Activated naive CD4-positive, alpha-beta T cell treated with anti-CD3 and anti-CD28 coated beads, Interleukin-2, amount 10 ng/mL, durations not matched to agents 7 days and 5 days (primary cell): ENCODE measurements around the gene C4BPB.
A peak's percentile ranks its signal among the peaks of the same experiment; 100 is the strongest.

ENCODE experiments used
- CTCF ChIA-PET: fragments of 350-600 bp; sonication (Branson Sonifier 250); formaldehyde crosslinking; loops from one replicate; lab custom pipeline; 2021; ENCODE audit warnings: antibody characterized with exemption; lab: Charles Lee
- DNase-seq: peaks from one replicate; pipeline ENCODE4 v3.0.0-alpha.2; 2020
- H3K27ac Mint-ChIP-seq: one replicate; pipeline ENCODE4 v1.8.0; 2021; ENCODE audit warnings: mild to moderate bottlenecking, moderate library complexity, mixed read lengths
- H3K27me3 Mint-ChIP-seq: one replicate; pipeline ENCODE4 v1.8.0; 2021; ENCODE audit warnings: mild to moderate bottlenecking, mixed read lengths
- H3K36me3 Mint-ChIP-seq: one replicate; pipeline ENCODE4 v1.8.0; 2021; ENCODE audit warnings: mixed read lengths
- H3K4me1 Mint-ChIP-seq: one replicate; pipeline ENCODE4 v1.8.0; 2021; ENCODE audit warnings: mixed read lengths
- H3K4me3 Mint-ChIP-seq: one replicate; pipeline ENCODE4 v1.8.0; 2021; ENCODE audit warnings: mild to moderate bottlenecking, moderate library complexity, mixed read lengths
- H3K9me3 Mint-ChIP-seq: one replicate; pipeline ENCODE4 v1.8.0; 2021; ENCODE audit warnings: mixed read lengths

The C4BPB gene

DNA sequence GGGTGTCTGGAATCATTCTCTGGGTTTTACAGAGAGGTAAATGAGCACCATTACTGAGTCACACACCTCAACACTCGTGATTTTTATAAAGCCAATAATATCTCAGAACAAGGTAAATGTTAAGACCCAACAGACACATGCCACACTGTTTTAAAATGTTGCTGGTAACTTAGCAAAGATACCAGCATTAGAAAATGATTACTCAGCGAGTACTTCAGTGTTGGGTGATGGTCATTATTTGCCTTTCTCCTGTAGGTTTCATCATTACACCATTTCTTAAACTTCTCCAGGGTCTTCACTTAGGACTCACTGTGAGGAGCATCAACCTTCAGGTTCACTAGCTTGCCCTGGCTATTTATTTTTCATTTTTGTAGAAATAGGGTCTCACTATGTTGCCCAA, 6.9 kb upstream of the C4BPB start:
- Mint-ChIP-seq H3K4me3 (no peak overlapping the region), H3K4me1 (peaks cover 17% of the 10 kb centered on the region), H3K27ac (no peak overlapping the region), H3K27me3 (peaks cover 17% of the 10 kb centered on the region), H3K9me3 (no peaks in the 10 kb centered on the region), H3K36me3 (no peaks in the 10 kb centered on the region)
- DNase-seq, result no peak
- CTCF ChIA-PET, result interaction anchor here (3.2 to 4.5 kb wide), 2 partner anchors 11 to 323 kb away, joined by 10 to 25 read pairs; no protein-coding TSS in a partner anchor

DNA sequence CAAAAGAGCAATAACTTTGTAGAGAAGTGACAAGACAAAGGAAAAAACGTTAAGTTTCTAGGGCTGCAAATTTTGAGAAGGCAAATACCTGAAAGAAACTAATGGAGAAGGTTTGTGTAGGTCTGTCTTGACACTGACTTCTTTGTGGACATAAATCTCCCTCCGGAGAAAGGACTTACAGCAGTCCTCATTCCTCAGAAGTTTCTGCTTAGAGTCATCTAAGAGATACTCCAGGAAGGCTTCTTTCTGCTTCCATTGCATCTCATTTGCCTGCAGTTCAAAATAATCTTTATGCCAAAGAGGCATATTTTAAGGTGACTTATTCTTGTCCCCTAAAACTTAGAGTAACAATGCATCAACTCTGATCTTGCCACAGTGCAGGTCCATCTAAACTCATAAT, 4.4 kb upstream of the C4BPB start:
- H3K4me1 Mint-ChIP-seq, result peaks cover 29% of the 10 kb centered on the region
- H3K27me3 Mint-ChIP-seq, result peaks cover 17% of the 10 kb centered on the region
- H3K4me3 Mint-ChIP-seq, result no peak overlapping the region
- CTCF ChIA-PET, result interaction anchor here (0.6 to 5.4 kb wide), 15 partner anchors 9 to 417 kb away, joined by 3 to 84 read pairs (median 4); partner anchors contain the start of gene CD55
- DNase-seq, result no peak
- no peaks in the 10 kb centered on the region for H3K9me3 Mint-ChIP-seq
- no peaks in the 10 kb centered on the region for H3K36me3 Mint-ChIP-seq
- no peak overlapping the region for H3K27ac Mint-ChIP-seq

DNA sequence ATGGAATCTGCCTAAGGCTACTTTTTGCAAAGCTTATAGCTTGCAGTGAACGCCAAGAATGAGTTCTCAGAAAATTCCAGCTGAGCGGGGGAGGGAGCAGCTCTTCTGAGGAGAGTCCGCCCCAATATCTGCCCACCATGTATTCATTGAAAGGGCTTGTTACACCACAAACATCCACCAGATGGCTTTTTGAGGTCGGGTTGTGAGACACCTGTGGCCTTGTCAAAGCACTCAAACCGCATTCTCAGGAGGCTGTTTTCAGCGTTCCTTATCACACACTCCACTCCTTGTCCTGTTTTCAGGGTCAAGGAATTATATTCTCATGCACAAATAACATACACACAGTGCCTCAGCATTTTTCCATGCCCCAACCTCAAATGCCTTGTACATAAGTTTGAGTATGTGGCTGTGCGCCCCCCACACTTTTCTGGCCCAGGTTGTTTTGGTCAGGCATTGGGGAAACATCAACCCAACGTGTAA, 3.9 kb upstream of the C4BPB start:
- no peaks in the 10 kb centered on the region for H3K36me3 Mint-ChIP-seq
- H3K4me3 Mint-ChIP-seq, result no peak overlapping the region
- no peaks in the 10 kb centered on the region for H3K9me3 Mint-ChIP-seq
- peaks cover 34% of the 10 kb centered on the region for H3K4me1 Mint-ChIP-seq
- peak; percentile 68 for DNase-seq
- no peak overlapping the region for H3K27ac Mint-ChIP-seq
- CTCF ChIA-PET, result interaction anchor here (0.6 to 5.4 kb wide), 14 partner anchors 10 to 417 kb away, joined by 3 to 84 read pairs (median 5); partner anchors contain the start of gene CD55
- peaks cover 13% of the 10 kb centered on the region for H3K27me3 Mint-ChIP-seq

DNA sequence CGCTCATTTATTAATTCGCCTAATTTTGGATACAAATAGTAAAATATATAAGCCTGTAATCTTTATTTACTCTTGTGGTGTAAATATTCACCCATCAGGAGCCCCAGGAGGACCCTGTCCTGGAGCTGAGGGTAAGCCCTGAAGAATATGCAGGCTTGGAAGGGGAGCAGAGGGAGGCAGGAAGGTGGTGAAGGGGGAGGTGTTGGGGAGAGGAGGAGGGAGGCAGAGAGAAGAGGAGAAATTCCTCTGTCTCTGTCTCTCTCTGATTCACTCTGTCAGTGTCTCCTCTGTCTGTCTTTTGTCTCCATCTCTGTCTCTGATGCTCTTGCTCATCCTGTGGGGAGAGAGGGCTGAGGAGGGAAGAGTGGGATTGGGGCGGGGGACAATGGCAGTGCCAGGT, 2.8 kb upstream of the C4BPB start:
- Mint-ChIP-seq H3K36me3 (no peaks in the 10 kb centered on the region), H3K27ac (no peak overlapping the region), H3K4me3 (no peak overlapping the region), H3K27me3 (peaks cover 12% of the 10 kb centered on the region), H3K4me1 (peaks cover 41% of the 10 kb centered on the region), H3K9me3 (no peaks in the 10 kb centered on the region)
- DNase-seq, result no peak
- CTCF ChIA-PET, result interaction anchor here (5.4 kb wide), 1 partner anchor 320 kb away, joined by 84 read pairs; no protein-coding TSS in a partner anchor

DNA sequence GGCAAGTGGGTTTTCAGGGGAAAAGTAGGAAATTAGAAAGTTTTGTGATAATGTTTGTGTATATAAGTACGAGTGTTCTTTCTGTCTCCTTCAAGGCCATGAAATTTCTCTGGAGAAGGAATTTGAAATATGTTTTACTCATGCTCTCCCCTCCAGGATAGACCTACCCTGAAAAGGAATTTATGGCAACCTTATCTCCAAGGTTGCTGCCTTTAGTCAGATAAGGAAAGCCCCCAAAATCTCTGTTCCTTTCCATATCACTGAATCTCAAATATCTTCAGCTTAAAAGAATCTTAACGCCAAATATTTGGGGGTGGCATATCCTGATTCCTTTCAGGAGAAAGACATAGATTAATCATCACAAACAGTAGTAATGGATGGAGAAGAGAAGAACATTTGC, 499 bp upstream of the C4BPB start:
- no peak overlapping the region for H3K4me3 Mint-ChIP-seq
- CTCF ChIA-PET, result interaction anchor here (1.7 kb wide), 1 partner anchor 317 kb away, joined by 13 read pairs; no protein-coding TSS in a partner anchor

DNA sequence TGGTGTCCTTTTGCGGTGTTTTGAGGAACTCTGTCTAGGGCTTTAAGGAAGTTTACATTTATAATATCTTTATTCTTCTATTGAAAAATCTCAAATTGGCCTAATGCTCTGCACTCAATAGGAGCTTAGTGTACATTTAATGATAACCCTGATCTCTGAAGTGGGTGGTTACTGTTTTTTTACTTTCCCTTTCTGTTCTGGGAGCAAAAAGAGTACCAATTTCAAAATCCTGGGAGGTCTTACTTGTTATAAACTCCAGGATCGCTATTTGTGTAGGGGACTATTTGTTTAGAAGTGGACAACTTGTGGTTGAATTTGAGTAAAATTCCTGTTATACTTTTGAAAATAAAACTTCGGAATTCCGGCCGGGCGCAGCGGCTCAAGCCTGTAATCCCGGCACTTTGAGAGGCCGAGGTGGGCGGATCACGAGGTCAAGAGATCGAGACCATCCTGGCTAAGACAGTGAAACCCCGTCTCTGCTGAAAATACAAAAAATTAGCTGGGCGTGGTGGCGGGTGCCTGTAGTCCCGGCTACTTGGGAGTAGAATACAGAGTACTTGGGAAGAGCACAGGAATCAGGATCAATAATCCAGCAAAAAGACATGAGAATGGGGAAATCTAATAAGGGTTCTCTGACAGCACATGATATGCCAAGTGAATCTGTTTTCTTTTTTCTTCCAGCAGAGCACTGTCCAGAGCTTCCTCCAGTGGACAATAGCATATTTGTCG, 1.1 kb downstream of the C4BPB start:
- Mint-ChIP-seq H3K36me3 (no peaks in the 10 kb centered on the region), H3K27ac (peak overlapping the region; percentile 90), H3K9me3 (no peaks in the 10 kb centered on the region), H3K27me3 (peaks cover 3% of the 10 kb centered on the region), H3K4me3 (peak overlapping the region; percentile 67), H3K4me1 (peaks cover 42% of the 10 kb centered on the region)
- no peak for DNase-seq
- CTCF ChIA-PET, result interaction anchor here (0.9 to 1.7 kb wide), 5 partner anchors 11 to 491 kb away, joined by 3 to 13 read pairs (median 4); partner anchors contain the start of gene PFKFB2

More for the DNA sequence above, 499 bp upstream of the C4BPB start:
- no peak for DNase-seq
- Mint-ChIP-seq H3K4me1 (peaks cover 48% of the 10 kb centered on the region), H3K36me3 (no peaks in the 10 kb centered on the region), H3K27ac (peak overlapping the region; percentile 90), H3K27me3 (peaks cover 11% of the 10 kb centered on the region), H3K9me3 (no peaks in the 10 kb centered on the region)

DNA sequence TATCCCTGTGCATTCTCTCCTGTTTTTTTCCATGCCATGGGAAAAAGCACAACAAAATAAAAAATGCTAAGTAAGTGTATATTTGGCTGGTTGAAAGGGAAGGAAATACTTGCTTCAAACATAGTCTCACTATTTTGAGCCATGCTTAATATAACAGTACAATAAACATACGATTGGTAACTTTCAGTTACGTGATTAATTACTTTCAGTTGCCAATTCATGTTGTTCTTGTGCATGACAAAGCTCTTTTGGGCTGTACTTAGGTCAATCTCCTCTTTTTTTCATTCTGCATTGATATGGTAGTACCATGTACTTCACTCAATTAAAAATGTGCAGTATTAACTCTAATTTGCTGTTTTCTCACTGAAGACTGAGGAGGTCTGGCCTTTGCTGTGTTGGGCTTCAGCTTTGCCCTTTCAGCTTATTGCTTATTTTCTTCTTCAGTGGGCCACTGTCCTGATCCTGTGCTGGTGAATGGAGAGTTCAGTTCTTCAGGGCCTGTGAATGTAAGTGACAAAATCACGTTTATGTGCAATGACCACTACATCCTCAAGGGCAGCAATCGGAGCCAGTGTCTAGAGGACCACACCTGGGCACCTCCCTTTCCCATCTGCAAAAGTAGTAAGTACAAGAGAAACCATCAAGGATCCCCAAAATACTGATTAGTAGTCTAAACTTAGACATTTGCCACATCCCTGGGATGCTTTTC, 2.7 kb downstream of the C4BPB start:
- no peak for DNase-seq
- no peak overlapping the region for H3K4me3 Mint-ChIP-seq
- H3K27me3 Mint-ChIP-seq, result no peaks in the 10 kb centered on the region
- H3K36me3 Mint-ChIP-seq, result peaks cover 1% of the 10 kb centered on the region
- CTCF ChIA-PET, result no interaction called here
- no peaks in the 10 kb centered on the region for H3K9me3 Mint-ChIP-seq
- no peak overlapping the region for H3K27ac Mint-ChIP-seq
- peaks cover 33% of the 10 kb centered on the region for H3K4me1 Mint-ChIP-seq

DNA sequence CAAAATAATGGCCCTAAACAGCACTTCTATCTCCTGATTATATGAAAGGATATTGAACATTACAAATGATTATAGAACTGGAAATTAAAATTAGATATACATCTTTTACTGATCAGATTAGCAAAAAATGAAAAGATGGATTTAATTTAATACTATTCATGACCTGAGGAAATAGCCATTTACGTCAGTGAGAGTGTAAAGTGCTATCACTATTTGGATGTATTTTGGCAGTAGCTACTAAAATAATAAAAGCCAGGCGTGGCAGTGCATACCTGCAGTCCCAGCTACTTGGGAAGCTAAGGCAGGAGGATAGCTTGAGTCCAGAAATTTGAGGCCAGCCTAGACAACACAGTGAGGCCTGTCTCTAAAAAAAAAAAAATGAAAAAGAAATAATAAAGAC, 5.3 kb downstream of the C4BPB start:
- Mint-ChIP-seq H3K36me3 (peaks cover 6% of the 10 kb centered on the region), H3K27ac (no peak overlapping the region), H3K4me3 (no peak overlapping the region), H3K4me1 (peaks cover 34% of the 10 kb centered on the region), H3K9me3 (peaks cover 3% of the 10 kb centered on the region), H3K27me3 (no peaks in the 10 kb centered on the region)
- DNase-seq, result no peak
- CTCF ChIA-PET, result no interaction called here

DNA sequence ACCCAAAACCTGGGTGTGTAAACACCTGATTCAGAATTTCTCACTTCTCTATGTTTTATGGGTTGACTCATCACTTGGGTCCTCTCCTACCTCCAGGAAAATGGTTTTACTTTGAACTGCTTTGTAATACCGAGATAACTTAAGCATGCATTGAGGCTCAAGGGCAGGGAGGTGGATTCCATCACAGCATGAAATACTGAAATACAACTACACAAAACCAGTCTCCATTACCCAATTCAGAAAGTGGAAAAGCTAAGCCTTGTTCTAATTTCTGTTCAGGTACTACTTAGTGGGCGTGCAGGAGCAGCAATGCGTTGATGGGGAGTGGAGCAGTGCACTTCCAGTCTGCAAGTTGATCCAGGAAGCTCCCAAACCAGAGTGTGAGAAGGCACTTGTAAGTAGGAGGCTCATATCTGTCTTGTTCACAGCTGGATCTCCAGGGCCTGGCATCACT, 9.2 kb downstream of the C4BPB start:
- Mint-ChIP-seq H3K4me3 (no peak overlapping the region), H3K9me3 (peaks cover 3% of the 10 kb centered on the region), H3K27ac (peak overlapping the region; percentile 64), H3K27me3 (no peaks in the 10 kb centered on the region), H3K4me1 (peaks cover 12% of the 10 kb centered on the region), H3K36me3 (peaks cover 8% of the 10 kb centered on the region)
- CTCF ChIA-PET, result interaction anchor here (1.0 kb wide), 1 partner anchor 224 kb away, joined by 6 read pairs; the partner anchor contains the start of gene CD55
- peak; percentile 29 for DNase-seq

DNA sequence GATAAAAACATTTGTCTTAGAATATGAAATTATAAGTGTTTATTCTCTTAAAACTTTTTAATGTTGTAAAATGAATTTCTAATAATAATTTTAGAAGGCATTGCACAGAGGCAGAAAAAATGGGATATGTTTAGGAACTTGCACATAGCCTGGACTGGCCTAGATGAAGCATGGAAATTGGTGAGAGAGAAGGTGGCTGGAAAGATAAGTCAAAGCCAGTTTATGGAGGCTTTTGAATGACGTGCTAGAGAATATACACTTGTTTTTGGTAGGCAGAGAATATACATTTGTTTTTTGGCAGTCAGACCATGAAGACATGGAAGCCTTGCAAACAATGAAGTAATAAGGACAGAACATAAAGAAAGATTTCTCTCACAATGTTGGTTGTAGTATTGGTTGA, 13.1 kb downstream of the C4BPB start:
- peaks cover 6% of the 10 kb centered on the region for H3K36me3 Mint-ChIP-seq
- H3K27ac Mint-ChIP-seq, result no peak overlapping the region
- peaks cover 10% of the 10 kb centered on the region for H3K4me1 Mint-ChIP-seq
- DNase-seq, result no peak
- H3K4me3 Mint-ChIP-seq, result no peak overlapping the region
- CTCF ChIA-PET, result no interaction called here
- H3K9me3 Mint-ChIP-seq, result peaks cover 3% of the 10 kb centered on the region
- H3K27me3 Mint-ChIP-seq, result peaks cover 8% of the 10 kb centered on the region

DNA sequence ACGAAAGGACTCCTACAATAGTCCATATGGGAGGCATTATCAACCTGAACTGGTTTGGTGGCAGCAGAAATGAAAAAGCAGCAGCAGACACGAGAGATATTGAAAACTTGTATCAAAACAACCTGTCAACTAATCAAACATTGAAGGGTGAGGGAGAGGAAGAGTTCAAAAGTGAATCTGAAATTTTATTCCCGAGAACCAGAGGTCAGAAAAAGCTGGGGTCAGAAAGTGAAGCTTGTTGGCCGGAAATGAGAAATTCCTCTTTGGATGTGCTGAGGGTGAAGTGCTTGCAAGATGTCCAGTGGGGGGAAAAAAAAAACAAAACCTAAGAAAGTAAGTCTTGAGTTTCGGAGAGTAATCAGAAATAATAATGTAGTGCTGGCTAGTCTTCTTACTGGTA, 13.5 kb downstream of the C4BPB start:
- H3K4me3 Mint-ChIP-seq, result no peak overlapping the region
- no peak for DNase-seq
- H3K27me3 Mint-ChIP-seq, result peaks cover 8% of the 10 kb centered on the region
- CTCF ChIA-PET, result no interaction called here
- peaks cover 6% of the 10 kb centered on the region for H3K36me3 Mint-ChIP-seq
- H3K9me3 Mint-ChIP-seq, result peaks cover 3% of the 10 kb centered on the region
- no peak overlapping the region for H3K27ac Mint-ChIP-seq
- H3K4me1 Mint-ChIP-seq, result peaks cover 10% of the 10 kb centered on the region

DNA sequence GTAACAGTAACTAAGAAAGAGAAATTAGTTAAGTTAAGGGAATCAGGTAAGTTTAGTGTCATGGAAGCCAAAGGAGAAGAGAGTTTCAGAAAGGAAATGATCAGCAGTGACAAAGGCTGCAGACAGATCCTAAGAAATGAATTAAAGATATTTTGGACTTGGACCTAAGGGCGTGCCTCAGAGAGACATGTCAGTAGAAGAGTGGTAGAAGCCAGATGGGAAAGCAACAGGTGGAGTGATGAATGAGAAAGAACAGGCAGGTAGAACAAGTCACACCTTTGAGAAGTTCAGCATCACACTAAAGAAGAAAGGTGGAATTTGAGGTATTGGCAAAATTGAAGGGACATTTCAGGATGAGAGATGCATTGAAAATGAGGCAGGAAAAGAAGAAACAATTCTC, 14.0 kb downstream of the C4BPB start:
- Mint-ChIP-seq H3K4me3 (no peak overlapping the region), H3K36me3 (peaks cover 4% of the 10 kb centered on the region), H3K27ac (no peak overlapping the region), H3K4me1 (peaks cover 6% of the 10 kb centered on the region), H3K27me3 (peaks cover 8% of the 10 kb centered on the region), H3K9me3 (peaks cover 3% of the 10 kb centered on the region)
- no peak for DNase-seq
- CTCF ChIA-PET, result no interaction called here

DNA sequence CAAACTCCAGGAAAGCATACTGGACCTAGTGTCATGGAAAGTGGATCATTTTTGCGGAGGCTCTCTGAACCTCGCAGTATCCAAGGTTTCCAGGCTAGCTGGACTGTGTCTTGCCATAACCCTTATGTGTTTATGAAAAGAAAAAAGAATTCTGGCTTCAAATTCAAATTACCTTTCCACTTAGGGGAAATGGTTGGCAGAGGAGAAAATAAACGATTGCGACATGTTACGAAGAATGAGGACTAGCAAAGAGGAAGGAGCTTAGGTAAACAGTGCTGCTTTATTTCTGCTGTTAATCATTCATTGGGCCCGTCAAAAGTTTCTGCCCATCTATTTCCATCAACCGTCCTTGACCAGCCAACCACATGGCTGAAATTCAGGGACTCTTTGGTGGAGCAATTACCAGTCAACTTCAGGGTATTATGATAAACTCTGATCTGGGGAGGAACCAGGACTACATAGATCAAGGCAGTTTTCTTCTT, 15.3 kb downstream of the C4BPB start, which contains the start of gene C4BPA:
Gene C4BPA (plus strand): TSS at position 342 of the 482 bp plus-strand sequence. CDS start 8,793 bp downstream, outside the sequence.
- CTCF ChIA-PET, result no interaction called here
- H3K4me1 Mint-ChIP-seq, result no peaks in the 10 kb centered on the region
- peaks cover 8% of the 10 kb centered on the region for H3K27me3 Mint-ChIP-seq
- H3K36me3 Mint-ChIP-seq, result peaks cover 2% of the 10 kb centered on the region
- no peak for DNase-seq
- H3K4me3 Mint-ChIP-seq, result no peak within 1 kb of the TSS
- no peaks in the 10 kb centered on the region for H3K9me3 Mint-ChIP-seq
- no peak within 1 kb of the TSS for H3K27ac Mint-ChIP-seq

DNA sequence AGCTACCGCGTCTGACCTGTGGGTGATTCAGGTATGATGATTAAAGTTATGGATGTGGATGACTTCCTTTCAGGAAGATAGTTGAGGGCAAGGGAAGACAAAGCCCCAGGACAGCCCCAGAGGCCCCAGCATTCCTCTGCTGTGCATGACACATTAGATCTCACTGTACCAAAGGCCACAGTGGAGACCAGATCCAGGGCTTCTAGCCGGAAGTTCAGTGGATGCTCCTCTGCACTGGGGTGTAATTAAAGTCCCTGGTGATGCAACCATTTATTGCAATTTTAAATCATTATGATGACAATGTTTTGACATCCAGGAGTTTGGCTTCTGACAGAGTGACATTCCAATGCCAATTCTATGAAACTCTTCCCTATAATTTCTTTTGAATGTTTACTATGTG, 20.3 kb downstream of the C4BPB start:
- no peaks in the 10 kb centered on the region for H3K36me3 Mint-ChIP-seq
- CTCF ChIA-PET, result no interaction called here
- DNase-seq, result no peak
- H3K9me3 Mint-ChIP-seq, result no peaks in the 10 kb centered on the region
- no peaks in the 10 kb centered on the region for H3K4me1 Mint-ChIP-seq
- H3K27ac Mint-ChIP-seq, result no peak overlapping the region
- H3K27me3 Mint-ChIP-seq, result peaks cover 23% of the 10 kb centered on the region
- no peak overlapping the region for H3K4me3 Mint-ChIP-seq
